H1 (cell line): ENCODE data around the gene PRDX2. TPM values are rescaled to one million over a fixed set of nuclear protein-coding genes. Genes with fewer than 3 reads are reported as not detected.

Experiments
- BRCA1 ChIP-seq: IDR thresholded peaks from 2 replicates; pipeline ENCODE4 v1.6.1; 2012; ENCODE audit warnings: low read depth, low read length, improper control_type of control experiment
- CREB1 ChIP-seq: IDR thresholded peaks from 2 replicates; pipeline ENCODE4 v1.6.1; 2012; ENCODE audit warnings: inconsistent platforms
- CTCF ChIP-seq, 3 experiments: IDR thresholded peaks; 1 replicate in 2 of 3; 2 replicates in 1 of 3; pipeline versions ENCODE4 v1.5.1 to v1.6.1; 2011; ENCODE audit warnings: low read length in 3 of 3, mild to moderate bottlenecking in 3 of 3, inconsistent platforms in 2 of 3, low read depth in 1 of 3, moderate library complexity in 1 of 3; ENCODE audit not compliant: insufficient read depth in 1 of 3; ENCODE audit errors: control extremely low read depth in 1 of 3
- EP300 ChIP-seq, 2 experiments: IDR thresholded peaks; 1 replicate in 1 of 2; 2 replicates in 1 of 2; pipeline ENCODE4 v1.6.1; 2011 to 2012; ENCODE audit warnings: low read depth in 2 of 2, low read length in 2 of 2, mild to moderate bottlenecking in 2 of 2, borderline replicate concordance in 1 of 2, inconsistent platforms in 1 of 2, moderate library complexity in 1 of 2
- GABPA ChIP-seq: IDR thresholded peaks from 2 replicates; pipeline ENCODE4 v1.6.1; 2011; ENCODE audit warnings: mild to moderate bottlenecking, low read length, moderate library complexity, borderline replicate concordance; ENCODE audit not compliant: insufficient read depth
- POLR2A ChIP-seq, 2 experiments: IDR thresholded peaks; 1 replicate in 1 of 2; 2 replicates in 1 of 2; pipeline ENCODE4 v1.6.1; 2011; ENCODE audit warnings: low read depth in 2 of 2, low read length in 2 of 2, mild to moderate bottlenecking in 2 of 2; ENCODE audit errors: control extremely low read depth in 1 of 2
- POLR2AphosphoS5 ChIP-seq: IDR thresholded peaks from 2 replicates; pipeline ENCODE4 v1.6.1; 2011; ENCODE audit warnings: low read depth, low read length
- RAD21 ChIP-seq, 2 experiments: IDR thresholded peaks in 1 of 2; conservative IDR thresholded peaks in 1 of 2; 2 replicates each; pipeline ENCODE4 v1.6.1; 2011; ENCODE audit warnings: low read depth in 2 of 2, low read length in 2 of 2, improper control_type of control experiment in 1 of 2, inconsistent platforms in 1 of 2, mild to moderate bottlenecking in 1 of 2, moderate library complexity in 1 of 2
- RFX5 ChIP-seq: IDR thresholded peaks from 2 replicates; pipeline ENCODE4 v1.6.1; 2011; ENCODE audit warnings: low read depth, low read length, improper control_type of control experiment, borderline replicate concordance
- SIN3A ChIP-seq, 2 experiments: IDR thresholded peaks in 1 of 2; conservative IDR thresholded peaks in 1 of 2; 2 replicates each; pipeline ENCODE4 v1.6.1; 2011 to 2012; ENCODE audit warnings: low read length in 2 of 2, improper control_type of control experiment in 1 of 2, low read depth in 1 of 2, mild to moderate bottlenecking in 1 of 2
- SIX5 ChIP-seq: IDR thresholded peaks from 2 replicates; pipeline ENCODE4 v1.6.1; 2011; ENCODE audit warnings: mild to moderate bottlenecking, low read depth, low read length
- polyA plus RNA-seq, 7 experiments: library from polyadenylated mRNA; depleted of rRNA in 3 of 7; stranded (reverse) in 5 of 7; unstranded in 2 of 7; fragments of >200 nt in 5 of 7; fragments of 200-250 nt in 2 of 7; gene quantifications; 1 replicate in 5 of 7; 2 replicates in 1 of 7; 4 replicates in 1 of 7; pipeline versions ENCODE4 v1.2.1 to v1.2.3, GENCODE V29; 2011 to 2013; ENCODE audit warnings: missing spikeins in 2 of 7, mixed read lengths in 2 of 7
- total RNA-seq: library from RNA; stranded (reverse); fragmentation: NEBNext Ultra II Directional; extraction: Animal tissue kit (Norgen Biotek cat#: 25700); gene quantifications from 2 replicates; pipeline ENCODE4 v1.2.1, GENCODE V29; 2021

Gene PRDX2
- total and polyA plus RNA-seq, 2 of the 8 experiments (the other 6 are each of a cell fraction or from before 2014, with no cell fraction given): 380 to 748 TPM

DNA sequence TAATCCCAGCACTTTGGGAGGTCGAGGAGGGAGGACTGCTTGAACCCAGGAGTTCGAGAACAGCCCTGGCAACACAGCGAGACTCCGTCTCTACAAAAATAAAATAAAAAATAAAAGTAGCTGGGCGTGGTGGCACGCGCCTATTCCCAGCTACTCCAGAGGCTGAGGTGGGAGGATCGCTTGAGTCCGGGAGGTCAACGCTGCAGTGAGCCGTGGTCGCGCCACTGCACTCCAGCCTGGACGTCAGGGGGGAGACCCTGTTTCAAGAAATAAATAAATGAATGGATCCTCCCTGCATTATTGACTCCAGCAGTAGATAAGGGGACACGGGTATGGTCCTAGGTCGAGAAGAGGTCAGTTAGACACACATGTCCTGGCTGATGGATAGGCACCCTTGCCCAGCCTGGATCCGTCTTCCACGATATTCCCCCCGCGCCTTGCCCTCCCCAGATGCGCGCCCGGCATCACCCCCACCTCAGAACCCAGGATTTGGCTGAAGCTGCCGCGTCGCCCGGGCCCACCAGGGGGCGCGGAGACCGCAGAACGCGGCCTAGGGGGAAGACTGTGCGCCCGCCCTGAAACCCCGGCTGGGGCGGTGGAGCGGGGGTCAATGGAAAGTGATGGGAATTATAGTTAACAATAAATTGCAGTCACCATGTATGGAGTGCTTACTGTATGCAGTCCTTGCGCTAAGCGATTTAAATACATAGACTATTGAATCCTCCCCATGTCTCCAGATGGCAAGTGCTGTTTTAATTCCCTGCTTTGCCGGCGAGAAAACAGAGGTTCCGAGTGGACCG, 24.2 kb downstream of the PRDX2 start (continued):
- TF ChIP-seq SIN3A (conservative IDR thresholded peaks at IDR 0.05 in 1 of 2, IDR thresholded peaks at IDR 0.05 in 1 of 2; ENCODE audit: low read depth in 1 of 2, low read length in 2 of 2) (0 out of 4 replicates have a peak, but pooled peaks of 1 of the 2 experiments have one; percentile 50), RFX5 (no peak), GABPA (no peak), CREB1 (peak; percentile 78), RAD21 (IDR thresholded peaks at IDR 0.05 in 1 of 2, conservative IDR thresholded peaks at IDR 0.05 in 1 of 2; ENCODE audit: low read depth in 2 of 2, low read length in 2 of 2) (peak; percentile 74 to 84), POLR2A (IDR thresholded peaks at IDR 0.05; ENCODE audit: control extremely low read depth in 1 of 2, low read depth in 2 of 2, low read length in 2 of 2) (no peak), POLR2AphosphoS5 (no peak), SIX5 (no peak), CTCF (IDR thresholded peaks at IDR 0.05; ENCODE audit: control extremely low read depth in 1 of 3, insufficient read depth in 1 of 3, low read depth in 1 of 3, low read length in 3 of 3) (peak; percentile 81 to 92 (median 81)), BRCA1 (no peak), EP300 (IDR thresholded peaks at IDR 0.05; ENCODE audit: borderline replicate concordance in 1 of 2, low read depth in 2 of 2, low read length in 2 of 2) (peak in 1 of 2 experiments; percentile 41; a peak in 1 of 3 replicates)
